HEK293 (cell line): ENCODE measurements around the gene MKNK2.

ENCODE experiments used
- SETDB1 ChIP-seq: IDR thresholded peaks from one replicate; pipeline ENCODE4 v1.6.1; 2017; ENCODE audit warnings: mild to moderate bottlenecking, low read length, moderate library complexity, mixed read lengths; ENCODE audit not compliant: insufficient read length
- YY1 ChIP-seq: fragments of 450-650 bp; formaldehyde crosslinking; IDR thresholded peaks from 2 replicates; pipeline ENCODE4 v1.5.1; 2018; ENCODE audit warnings: missing biosample characterization, missing genetic modification characterization
- ZBTB20 ChIP-seq: fragments of 450-650 bp; formaldehyde crosslinking; IDR thresholded peaks from 2 replicates; pipeline ENCODE4 v1.5.1; 2016; ENCODE audit warnings: missing biosample characterization, missing genetic modification characterization
- ZNF510 ChIP-seq: fragments of 450-650 bp; formaldehyde crosslinking; IDR thresholded peaks from 2 replicates; pipeline ENCODE4 v1.5.1; 2018; ENCODE audit warnings: mild to moderate bottlenecking, missing genetic modification characterization, missing biosample characterization; ENCODE audit not compliant: insufficient replicate concordance
- ZNF707 ChIP-seq: fragments of 450-650 bp; formaldehyde crosslinking; IDR thresholded peaks from 2 replicates; pipeline ENCODE4 v1.5.1; 2016; ENCODE audit warnings: missing biosample characterization, missing genetic modification characterization
- ZNF791 ChIP-seq: fragments of 450-650 bp; formaldehyde crosslinking; IDR thresholded peaks from 2 replicates; pipeline ENCODE4 v1.5.1; 2016; ENCODE audit warnings: missing biosample characterization, missing genetic modification characterization
- TF ChIP-seq, protein P1 (sequence below): sonication (generic); formaldehyde crosslinking; IDR thresholded peaks from 2 replicates; pipeline ENCODE4 v1.8.1; 2022; ENCODE audit warnings: mild to moderate bottlenecking, moderate library complexity, missing genetic modification reagents
- TF ChIP-seq, protein P2 (sequence below): fragments of 450-650 bp; formaldehyde crosslinking; IDR thresholded peaks from 2 replicates; pipeline ENCODE4 v1.5.1; 2016; ENCODE audit warnings: missing biosample characterization, missing genetic modification characterization
- TF ChIP-seq, protein P3 (sequence below): fragments of 450-650 bp; formaldehyde crosslinking; IDR thresholded peaks from 2 replicates; pipeline ENCODE4 v1.5.1; 2016; ENCODE audit warnings: missing biosample characterization, missing genetic modification characterization

- TF ChIP-seq, protein P1, sequence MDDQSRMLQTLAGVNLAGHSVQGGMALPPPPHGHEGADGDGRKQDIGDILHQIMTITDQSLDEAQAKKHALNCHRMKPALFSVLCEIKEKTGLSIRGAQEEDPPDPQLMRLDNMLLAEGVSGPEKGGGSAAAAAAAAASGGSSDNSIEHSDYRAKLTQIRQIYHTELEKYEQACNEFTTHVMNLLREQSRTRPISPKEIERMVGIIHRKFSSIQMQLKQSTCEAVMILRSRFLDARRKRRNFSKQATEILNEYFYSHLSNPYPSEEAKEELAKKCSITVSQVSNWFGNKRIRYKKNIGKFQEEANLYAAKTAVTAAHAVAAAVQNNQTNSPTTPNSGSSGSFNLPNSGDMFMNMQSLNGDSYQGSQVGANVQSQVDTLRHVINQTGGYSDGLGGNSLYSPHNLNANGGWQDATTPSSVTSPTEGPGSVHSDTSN, result no peak
- TF ChIP-seq, protein P2, sequence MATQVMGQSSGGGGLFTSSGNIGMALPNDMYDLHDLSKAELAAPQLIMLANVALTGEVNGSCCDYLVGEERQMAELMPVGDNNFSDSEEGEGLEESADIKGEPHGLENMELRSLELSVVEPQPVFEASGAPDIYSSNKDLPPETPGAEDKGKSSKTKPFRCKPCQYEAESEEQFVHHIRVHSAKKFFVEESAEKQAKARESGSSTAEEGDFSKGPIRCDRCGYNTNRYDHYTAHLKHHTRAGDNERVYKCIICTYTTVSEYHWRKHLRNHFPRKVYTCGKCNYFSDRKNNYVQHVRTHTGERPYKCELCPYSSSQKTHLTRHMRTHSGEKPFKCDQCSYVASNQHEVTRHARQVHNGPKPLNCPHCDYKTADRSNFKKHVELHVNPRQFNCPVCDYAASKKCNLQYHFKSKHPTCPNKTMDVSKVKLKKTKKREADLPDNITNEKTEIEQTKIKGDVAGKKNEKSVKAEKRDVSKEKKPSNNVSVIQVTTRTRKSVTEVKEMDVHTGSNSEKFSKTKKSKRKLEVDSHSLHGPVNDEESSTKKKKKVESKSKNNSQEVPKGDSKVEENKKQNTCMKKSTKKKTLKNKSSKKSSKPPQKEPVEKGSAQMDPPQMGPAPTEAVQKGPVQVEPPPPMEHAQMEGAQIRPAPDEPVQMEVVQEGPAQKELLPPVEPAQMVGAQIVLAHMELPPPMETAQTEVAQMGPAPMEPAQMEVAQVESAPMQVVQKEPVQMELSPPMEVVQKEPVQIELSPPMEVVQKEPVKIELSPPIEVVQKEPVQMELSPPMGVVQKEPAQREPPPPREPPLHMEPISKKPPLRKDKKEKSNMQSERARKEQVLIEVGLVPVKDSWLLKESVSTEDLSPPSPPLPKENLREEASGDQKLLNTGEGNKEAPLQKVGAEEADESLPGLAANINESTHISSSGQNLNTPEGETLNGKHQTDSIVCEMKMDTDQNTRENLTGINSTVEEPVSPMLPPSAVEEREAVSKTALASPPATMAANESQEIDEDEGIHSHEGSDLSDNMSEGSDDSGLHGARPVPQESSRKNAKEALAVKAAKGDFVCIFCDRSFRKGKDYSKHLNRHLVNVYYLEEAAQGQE (tag by site-specific recombination), result no peak
- no peak for TF ChIP-seq ZNF707 (tag by site-specific recombination)
- TF ChIP-seq ZBTB20 (tag by site-specific recombination), result no peak
- TF ChIP-seq ZNF510, result no peak
- no peak for TF ChIP-seq ZNF791 (tag by site-specific recombination)
- no peak for TF ChIP-seq YY1
- TF ChIP-seq, protein P3, sequence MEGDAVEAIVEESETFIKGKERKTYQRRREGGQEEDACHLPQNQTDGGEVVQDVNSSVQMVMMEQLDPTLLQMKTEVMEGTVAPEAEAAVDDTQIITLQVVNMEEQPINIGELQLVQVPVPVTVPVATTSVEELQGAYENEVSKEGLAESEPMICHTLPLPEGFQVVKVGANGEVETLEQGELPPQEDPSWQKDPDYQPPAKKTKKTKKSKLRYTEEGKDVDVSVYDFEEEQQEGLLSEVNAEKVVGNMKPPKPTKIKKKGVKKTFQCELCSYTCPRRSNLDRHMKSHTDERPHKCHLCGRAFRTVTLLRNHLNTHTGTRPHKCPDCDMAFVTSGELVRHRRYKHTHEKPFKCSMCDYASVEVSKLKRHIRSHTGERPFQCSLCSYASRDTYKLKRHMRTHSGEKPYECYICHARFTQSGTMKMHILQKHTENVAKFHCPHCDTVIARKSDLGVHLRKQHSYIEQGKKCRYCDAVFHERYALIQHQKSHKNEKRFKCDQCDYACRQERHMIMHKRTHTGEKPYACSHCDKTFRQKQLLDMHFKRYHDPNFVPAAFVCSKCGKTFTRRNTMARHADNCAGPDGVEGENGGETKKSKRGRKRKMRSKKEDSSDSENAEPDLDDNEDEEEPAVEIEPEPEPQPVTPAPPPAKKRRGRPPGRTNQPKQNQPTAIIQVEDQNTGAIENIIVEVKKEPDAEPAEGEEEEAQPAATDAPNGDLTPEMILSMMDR, result no peak
- TF ChIP-seq SETDB1, result no peak
Measured at GRCh38 chr19:2047076-2047448, 4.0 kb downstream of the MKNK2 start.
